ENCODE results near the gene DZIP1L.

DZIP1L gene

DNA sequence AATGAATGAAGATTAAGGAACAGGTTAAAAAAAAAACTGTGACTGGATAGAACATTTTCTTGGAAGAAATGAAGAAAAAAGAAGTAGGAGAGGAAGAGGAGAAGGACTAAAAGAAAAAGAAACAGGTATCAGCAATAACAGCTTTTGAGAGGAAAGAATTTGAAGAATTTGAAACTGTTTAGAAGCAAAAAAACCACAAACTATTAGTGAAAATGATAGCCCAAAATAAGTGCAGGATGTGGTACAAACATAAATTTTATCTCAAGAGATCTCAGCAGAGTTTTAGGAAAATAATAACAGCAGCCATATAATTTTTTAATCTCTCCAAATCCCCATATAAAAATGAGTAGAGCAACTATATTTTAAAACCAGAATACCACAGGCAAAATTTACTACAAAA, 25.5 kb upstream of the DZIP1L start:
- TF ChIP-seq CTCF (IDR thresholded peaks at IDR 0.05; ENCODE audit: low read depth, low read length, missing control alignments) = no peak
- no peak for DNase-seq (ENCODE audit: extremely low read depth, low read depth)

GRCh38 chr3:138139691-138140090, 24.3 kb upstream of the DZIP1L start:
- DNase-seq (ENCODE audit: extremely low read depth, low read depth) = no peak
- no peak for TF ChIP-seq CTCF (IDR thresholded peaks at IDR 0.05; ENCODE audit: low read depth, low read length, missing control alignments)

More for the DNA sequence above, 25.5 kb upstream of the DZIP1L start:
- no peak overlapping the region for H3K4me3 ChIP-seq (replicated peaks; ENCODE audit: low read depth, low read length)

DNA sequence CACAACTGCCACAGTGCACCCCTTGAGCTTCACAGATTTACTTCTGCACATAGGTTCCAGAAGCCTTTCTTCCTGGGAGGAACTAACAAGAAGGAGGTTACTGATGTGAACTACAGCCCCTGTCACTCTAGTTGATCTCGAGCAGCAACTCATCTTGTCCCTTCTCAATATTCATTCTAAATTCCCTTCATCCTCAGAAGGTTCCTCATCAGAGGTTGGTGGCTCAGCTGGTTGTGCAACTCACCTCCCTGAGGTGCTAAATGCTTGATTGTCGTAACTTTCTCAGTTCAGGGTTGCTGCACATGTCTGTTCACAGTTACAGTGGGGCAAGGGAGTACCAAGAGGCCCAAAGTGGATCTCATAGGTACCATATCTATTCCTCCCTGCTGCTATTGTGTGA, 22.5 kb upstream of the DZIP1L start:
- TF ChIP-seq CTCF (IDR thresholded peaks at IDR 0.05; ENCODE audit: low read depth, low read length, missing control alignments) = no peak
- DNase-seq (ENCODE audit: extremely low read depth, low read depth) = no peak
- no peak overlapping the region for H3K4me3 ChIP-seq (replicated peaks; ENCODE audit: low read depth, low read length)

More at GRCh38 chr3:138139691-138140090, 24.3 kb upstream of the DZIP1L start:
- H3K4me3 ChIP-seq (replicated peaks; ENCODE audit: low read depth, low read length) = no peak overlapping the region

- H3K4me3 ChIP-seq (replicated peaks; ENCODE audit: low read depth, low read length) = no peak overlapping the region
- DNase-seq (ENCODE audit: extremely low read depth, low read depth) = no peak
- no peak for TF ChIP-seq CTCF (IDR thresholded peaks at IDR 0.05; ENCODE audit: low read depth, low read length, missing control alignments)
These were observed 20.8 kb upstream of the DZIP1L start for GRCh38 chr3:138136201-138136600.

DNA sequence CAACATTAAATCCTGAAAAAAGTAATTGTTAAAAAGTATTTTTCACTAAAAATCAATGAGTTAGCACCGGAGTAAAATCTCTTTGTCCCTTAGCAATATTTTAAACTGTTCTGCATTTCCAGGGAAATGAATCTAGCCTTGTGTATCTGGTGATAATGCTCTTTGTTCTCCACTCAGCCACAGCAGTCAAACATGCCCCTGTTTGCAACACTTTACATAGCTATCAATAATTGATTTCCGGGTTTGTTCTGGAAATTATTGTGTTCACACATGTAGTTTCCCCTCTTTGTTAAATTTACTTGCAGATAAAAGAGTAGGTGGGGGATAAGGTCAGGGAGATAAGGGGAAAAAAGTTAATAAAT, 20.4 kb upstream of the DZIP1L start:
- no peak for DNase-seq (ENCODE audit: extremely low read depth, low read depth)
- TF ChIP-seq CTCF (IDR thresholded peaks at IDR 0.05; ENCODE audit: low read depth, low read length, missing control alignments) = no peak
- H3K4me3 ChIP-seq (replicated peaks; ENCODE audit: low read depth, low read length) = no peak overlapping the region

DNA sequence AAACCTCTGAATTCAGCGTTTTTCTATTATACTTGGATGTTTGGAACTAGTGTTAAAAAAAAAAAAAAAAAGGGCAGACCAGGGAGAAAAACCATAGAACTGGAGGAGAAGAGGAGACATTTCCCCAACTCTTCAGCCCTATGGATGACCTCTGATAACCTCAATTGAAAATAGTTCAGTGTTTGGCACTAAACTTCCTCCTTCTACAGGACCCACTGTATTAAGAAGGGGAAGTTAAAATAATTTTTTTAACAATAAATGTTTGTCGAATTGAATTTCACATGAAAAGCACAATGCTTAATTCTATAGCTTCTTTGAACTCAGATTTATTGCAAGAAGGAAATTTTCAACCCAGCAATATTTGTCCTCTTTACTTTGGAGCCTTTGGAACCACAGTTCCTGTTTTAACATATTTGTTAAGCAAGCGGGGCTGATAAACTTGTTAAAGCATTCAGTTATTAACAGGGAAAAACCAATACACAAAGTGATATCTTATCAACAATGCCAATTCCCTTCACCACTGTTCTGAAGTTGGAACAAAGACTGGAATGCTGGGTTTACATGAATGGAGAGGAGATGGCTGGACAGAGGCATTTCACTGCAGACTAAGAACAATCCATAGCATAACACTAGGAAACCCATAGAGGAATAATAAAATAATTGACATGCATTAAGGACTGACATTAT, 19.9 kb upstream of the DZIP1L start:
- H3K4me3 ChIP-seq (replicated peaks; ENCODE audit: low read depth, low read length) = no peak overlapping the region
- TF ChIP-seq CTCF (IDR thresholded peaks at IDR 0.05; ENCODE audit: low read depth, low read length, missing control alignments) = no peak
- DNase-seq (ENCODE audit: extremely low read depth, low read depth) = no peak

GRCh38 chr3:138132239-138132638, 16.8 kb upstream of the DZIP1L start, which contains the start of gene A4GNT:
A4GNT (minus strand) TSS chr3:138132390; CDS start chr3:138131256, 1,134 bp downstream.
- no peak within 1 kb of the TSS for H3K4me3 ChIP-seq (replicated peaks; ENCODE audit: low read depth, low read length)
- TF ChIP-seq CTCF (IDR thresholded peaks at IDR 0.05; ENCODE audit: low read depth, low read length, missing control alignments) = no peak
- no peak for DNase-seq (ENCODE audit: extremely low read depth, low read depth)
